Smooth muscle cell (in vitro differentiated cells): ENCODE results near the gene NRG3. TPM values are rescaled to one million over a fixed set of nuclear protein-coding genes. Genes with fewer than 3 reads are reported as not detected.

Experiments
- DNase-seq: peaks from one replicate; lab custom pipeline; 2025; ENCODE audit not compliant: unreplicated experiment; lab: John Stamatoyannopoulos, UW
- H2AFZ ChIP-seq: fragments of 200-600 bp; sonication (generic); 2 replicates; pipeline ENCODE4 v1.6.0; 2016; ENCODE audit warnings: antibody characterized with exemption, low read depth, mild to moderate bottlenecking
- H3F3A ChIP-seq: fragments of 200-600 bp; sonication (generic); 2 replicates; pipeline ENCODE4 v1.6.0; 2017; ENCODE audit warnings: antibody characterized with exemption, low read depth
- H3K27ac ChIP-seq: fragments of 200-600 bp; sonication (generic); 2 replicates; pipeline ENCODE4 v1.5.1; 2016; ENCODE audit warnings: low read depth, mild to moderate bottlenecking
- H3K27me3 ChIP-seq: fragments of 200-600 bp; sonication (generic); 2 replicates; pipeline ENCODE4 v1.6.1; 2016; ENCODE audit warnings: low read depth, mild to moderate bottlenecking
- H3K36me3 ChIP-seq: fragments of 200-600 bp; sonication (generic); 2 replicates; pipeline ENCODE4 v1.5.1; 2016; ENCODE audit warnings: low read depth
- H3K4me1 ChIP-seq: fragments of 200-600 bp; sonication (generic); 2 replicates; pipeline ENCODE4 v1.5.1; 2016; ENCODE audit warnings: low read depth
- H3K4me2 ChIP-seq: fragments of 200-600 bp; sonication (generic); 2 replicates; pipeline ENCODE4 v1.6.0; 2016; ENCODE audit warnings: mild to moderate bottlenecking
- H3K4me3 ChIP-seq: fragments of 200-600 bp; sonication (generic); 2 replicates; pipeline ENCODE4 v1.5.1; 2016; ENCODE audit warnings: mild to moderate bottlenecking
- H3K79me2 ChIP-seq: fragments of 200-600 bp; sonication (generic); 2 replicates; pipeline ENCODE4 v1.6.0; 2016; ENCODE audit warnings: low read depth, mild to moderate bottlenecking
- H3K9ac ChIP-seq: fragments of 200-600 bp; sonication (generic); 2 replicates; pipeline ENCODE4 v1.6.0; 2016; ENCODE audit warnings: low read depth
- H3K9me3 ChIP-seq: fragments of 200-600 bp; sonication (generic); replicated peaks from 2 replicates; pipeline ENCODE4 v1.5.1; 2016; ENCODE audit warnings: low read depth
- H4K20me1 ChIP-seq: fragments of 200-600 bp; sonication (generic); 2 replicates; pipeline ENCODE4 v1.6.0; 2016; ENCODE audit warnings: low read depth
- CTCF ChIP-seq: fragments of 200-600 bp; sonication (generic); IDR thresholded peaks from 2 replicates; pipeline ENCODE4 v1.5.1; 2017; ENCODE audit warnings: borderline replicate concordance, mild to moderate bottlenecking, antibody characterized with exemption; ENCODE audit not compliant: insufficient read depth, poor library complexity, severe bottlenecking
- WGBS: methylation state at CpG from one replicate; pipeline ENCODE4 v1.1.7; 2016; ENCODE audit warnings: low lambda C conversion rate; 5-methylcytosine and 5-hydroxymethylcytosine counted together
- polyA plus RNA-seq: library from polyadenylated mRNA; unstranded; fragments of >200 nt; fragmentation: Nextera tagmentation; extraction: Ambion mirVana; gene quantifications from 2 replicates; pipeline ENCODE4 v1.2.1, GENCODE V29; 2016
- total RNA-seq: library from RNA; depleted of rRNA; stranded (reverse); fragments of >200 nt; gene quantifications from 2 replicates; pipeline ENCODE4 v1.2.3, GENCODE V29; 2014

NRG3 gene
- total and polyA plus RNA-seq, 2 experiments from 2014 or later = 4.0 to 4.8 TPM

- Histone ChIP-seq H3K9ac (no peak overlapping the region), H3K4me2 (no peak overlapping the region), H3K27me3 (no peaks in the 10 kb centered on the region), H3K9me3 (no peaks in the 10 kb centered on the region), H3K4me1 (no peaks in the 10 kb centered on the region), H3K4me3 (no peak overlapping the region), H3K27ac (no peak overlapping the region), H2AFZ (no peak overlapping the region), H3F3A (no peaks in the 10 kb centered on the region), H3K36me3 (no peaks in the 10 kb centered on the region), H4K20me1 (no peaks in the 10 kb centered on the region), H3K79me2 (no peaks in the 10 kb centered on the region)
- DNase-seq = no peak
- no peak for TF ChIP-seq CTCF
- 78% methylated on average over 1 of the region's 1 CpG for WGBS
These were observed 990.4 kb downstream of the NRG3 start for GRCh38 chr10:82865366-82865765.

- H3F3A ChIP-seq = no peaks in the 10 kb centered on the region
- no peaks in the 10 kb centered on the region for H3K79me2 ChIP-seq
- no peaks in the 10 kb centered on the region for H3K4me1 ChIP-seq
- no peak overlapping the region for H2AFZ ChIP-seq
- no peak overlapping the region for H3K9ac ChIP-seq
- no peaks in the 10 kb centered on the region for H4K20me1 ChIP-seq
- no peaks in the 10 kb centered on the region for H3K9me3 ChIP-seq
- DNase-seq = no peak
- H3K27ac ChIP-seq = no peak overlapping the region
- no peak overlapping the region for H3K4me2 ChIP-seq
- 68% methylated on average over 6 of the region's 6 CpGs for WGBS
- no peak overlapping the region for H3K4me3 ChIP-seq
- no peak for TF ChIP-seq CTCF
- H3K27me3 ChIP-seq = no peaks in the 10 kb centered on the region
- H3K36me3 ChIP-seq = no peaks in the 10 kb centered on the region
These were observed 991.5 kb downstream of the NRG3 start for GRCh38 chr10:82866424-82867020.

- Histone ChIP-seq H3K27me3 (no peaks in the 10 kb centered on the region), H3K4me1 (no peaks in the 10 kb centered on the region), H3K9me3 (no peaks in the 10 kb centered on the region), H2AFZ (no peak overlapping the region), H3K4me2 (no peak overlapping the region), H3K4me3 (no peak overlapping the region), H3K79me2 (no peaks in the 10 kb centered on the region), H3K9ac (no peak overlapping the region), H3K36me3 (no peaks in the 10 kb centered on the region), H4K20me1 (no peaks in the 10 kb centered on the region), H3F3A (no peaks in the 10 kb centered on the region), H3K27ac (no peak overlapping the region)
- no peak for DNase-seq
- no peak for TF ChIP-seq CTCF
- 96% methylated on average over 3 of the region's 3 CpGs for WGBS
These were observed 992.1 kb downstream of the NRG3 start for GRCh38 chr10:82867056-82867455.

DNA sequence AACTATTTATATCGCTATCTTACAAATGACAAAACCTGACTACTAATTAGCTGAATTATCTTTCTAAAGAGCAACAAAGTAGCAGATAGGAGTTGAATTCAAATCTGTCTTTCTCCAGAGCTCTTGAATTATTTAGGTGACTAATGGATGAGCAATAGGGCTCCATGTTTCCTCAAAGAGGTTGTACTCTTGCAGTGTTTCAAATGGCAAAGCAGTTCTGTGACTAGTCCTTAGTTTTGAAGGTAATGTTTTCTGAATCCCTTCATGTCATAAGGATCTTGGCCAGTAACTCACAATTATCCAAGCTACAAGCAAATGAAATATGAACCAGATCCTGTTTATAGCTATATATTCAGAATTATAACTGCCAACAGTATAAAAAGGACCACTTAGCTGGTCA lies 999.7 kb downstream of the NRG3 start:
- Histone ChIP-seq H2AFZ (no peak overlapping the region), H3K36me3 (no peaks in the 10 kb centered on the region), H4K20me1 (no peaks in the 10 kb centered on the region), H3K27ac (no peak overlapping the region), H3K4me1 (no peaks in the 10 kb centered on the region), H3F3A (no peaks in the 10 kb centered on the region), H3K4me2 (no peak overlapping the region), H3K79me2 (no peaks in the 10 kb centered on the region), H3K9me3 (no peaks in the 10 kb centered on the region), H3K27me3 (no peaks in the 10 kb centered on the region), H3K9ac (no peak overlapping the region), H3K4me3 (no peak overlapping the region)
- no peak for DNase-seq
- 92% methylated on average over 1 of the region's 1 CpG for WGBS
- TF ChIP-seq CTCF = no peak
